Progenitor cell of endocrine pancreas (in vitro differentiated cells): ENCODE measurements around the gene PEAK3. TPM values are rescaled to one million over a fixed set of nuclear protein-coding genes. Genes with fewer than 3 reads are reported as not detected.

Experiments
- DNase-seq: peaks from one replicate; pipeline ENCODE4 v3.0.0; 2021; ENCODE audit warnings: low spot score; ENCODE audit not compliant: unreplicated experiment
- H3K27ac Mint-ChIP-seq: 2 replicates; pipeline ENCODE4 v1.8.0; 2021; ENCODE audit warnings: mild to moderate bottlenecking, moderate library complexity, mixed read lengths
- H3K27me3 Mint-ChIP-seq: 2 replicates; pipeline ENCODE4 v1.8.0; 2021; ENCODE audit warnings: mixed read lengths
- H3K36me3 Mint-ChIP-seq: 2 replicates; pipeline ENCODE4 v1.8.0; 2022; ENCODE audit warnings: mixed read lengths; ENCODE audit not compliant: insufficient read depth
- H3K4me1 Mint-ChIP-seq: 2 replicates; pipeline ENCODE4 v1.8.0; 2021; ENCODE audit warnings: low read depth, mixed read lengths
- H3K4me3 Mint-ChIP-seq: 2 replicates; pipeline ENCODE4 v1.8.0; 2021; ENCODE audit warnings: low read depth, mild to moderate bottlenecking, moderate library complexity, mixed read lengths
- H3K9me3 Mint-ChIP-seq: 2 replicates; pipeline ENCODE4 v1.8.0; 2021; ENCODE audit warnings: low read depth, mixed read lengths
- total RNA-seq: library from RNA; stranded (reverse); gene quantifications from 2 replicates; pipeline ENCODE4 v1.2.1, GENCODE V29; 2021
- TF ChIP-seq, protein P1 (sequence below): fragments of 200-600 bp; sonication (generic); IDR thresholded peaks from one replicate; pipeline ENCODE4 v1.5.0; 2021; ENCODE audit warnings: antibody characterized with exemption, mild to moderate bottlenecking; ENCODE audit not compliant: unreplicated experiment

The PEAK3 gene
- total RNA-seq, 1 donor from 2014 or later = not detected

GRCh38 chr19:2319551-2319950, 37.6 kb upstream of the PEAK3 start:
- Mint-ChIP-seq H3K27me3 (peaks cover 9% of the 10 kb centered on the region), H3K9me3 (peaks cover 5% of the 10 kb centered on the region), H3K4me1 (no peaks in the 10 kb centered on the region), H3K36me3 (peaks cover 3% of the 10 kb centered on the region), H3K4me3 (no peak overlapping the region), H3K27ac (no peak overlapping the region)
- no peak for DNase-seq
- TF ChIP-seq, protein P1, sequence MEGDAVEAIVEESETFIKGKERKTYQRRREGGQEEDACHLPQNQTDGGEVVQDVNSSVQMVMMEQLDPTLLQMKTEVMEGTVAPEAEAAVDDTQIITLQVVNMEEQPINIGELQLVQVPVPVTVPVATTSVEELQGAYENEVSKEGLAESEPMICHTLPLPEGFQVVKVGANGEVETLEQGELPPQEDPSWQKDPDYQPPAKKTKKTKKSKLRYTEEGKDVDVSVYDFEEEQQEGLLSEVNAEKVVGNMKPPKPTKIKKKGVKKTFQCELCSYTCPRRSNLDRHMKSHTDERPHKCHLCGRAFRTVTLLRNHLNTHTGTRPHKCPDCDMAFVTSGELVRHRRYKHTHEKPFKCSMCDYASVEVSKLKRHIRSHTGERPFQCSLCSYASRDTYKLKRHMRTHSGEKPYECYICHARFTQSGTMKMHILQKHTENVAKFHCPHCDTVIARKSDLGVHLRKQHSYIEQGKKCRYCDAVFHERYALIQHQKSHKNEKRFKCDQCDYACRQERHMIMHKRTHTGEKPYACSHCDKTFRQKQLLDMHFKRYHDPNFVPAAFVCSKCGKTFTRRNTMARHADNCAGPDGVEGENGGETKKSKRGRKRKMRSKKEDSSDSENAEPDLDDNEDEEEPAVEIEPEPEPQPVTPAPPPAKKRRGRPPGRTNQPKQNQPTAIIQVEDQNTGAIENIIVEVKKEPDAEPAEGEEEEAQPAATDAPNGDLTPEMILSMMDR = no peak

DNA sequence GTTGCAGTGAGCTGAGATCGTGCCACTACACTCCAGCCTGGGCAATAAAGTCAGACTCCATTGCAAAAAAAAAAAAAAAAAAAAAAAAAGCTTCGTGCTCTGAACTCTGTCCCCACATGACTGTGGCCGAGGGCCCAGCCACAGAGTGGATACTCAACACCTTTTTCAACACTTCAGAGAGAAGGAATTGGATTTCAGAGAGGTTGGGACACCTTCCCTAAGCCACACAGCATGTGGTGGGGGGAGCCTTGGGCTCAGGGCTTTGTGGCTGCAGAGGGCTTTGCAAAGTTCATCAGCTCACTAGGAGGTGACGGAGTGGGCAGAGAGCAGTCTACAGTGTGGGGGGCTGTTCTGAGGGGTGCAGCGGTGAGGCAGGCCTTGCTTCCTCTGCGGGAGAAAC, 36.9 kb upstream of the PEAK3 start:
- H3K27ac Mint-ChIP-seq = no peak overlapping the region
- TF ChIP-seq, protein P1 = no peak
- H3K9me3 Mint-ChIP-seq = peaks cover 5% of the 10 kb centered on the region
- no peak overlapping the region for H3K4me3 Mint-ChIP-seq
- no peak for DNase-seq
- peaks cover 10% of the 10 kb centered on the region for H3K27me3 Mint-ChIP-seq
- H3K36me3 Mint-ChIP-seq = peaks cover 3% of the 10 kb centered on the region
- H3K4me1 Mint-ChIP-seq = no peaks in the 10 kb centered on the region

DNA sequence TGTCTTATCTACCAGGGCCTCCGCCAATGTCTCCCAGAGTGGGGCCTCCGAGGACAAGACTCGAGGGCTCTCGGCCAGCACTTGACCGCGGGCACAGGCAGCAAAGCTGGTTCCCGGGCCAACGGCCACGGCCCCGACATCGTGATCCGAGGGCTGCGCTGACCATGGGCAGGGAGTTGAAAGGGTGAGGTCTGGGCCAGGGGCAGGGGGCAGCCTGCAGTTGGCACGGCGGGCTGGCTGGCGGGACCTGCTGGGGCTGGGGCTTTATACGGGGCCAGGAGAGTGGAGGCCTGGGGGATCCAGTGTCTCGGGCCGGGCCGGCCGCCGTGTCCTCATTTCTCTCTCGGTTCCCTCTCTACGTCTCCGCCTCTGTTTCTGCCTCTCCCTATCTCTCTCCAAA, 35.8 kb upstream of the PEAK3 start:
- Mint-ChIP-seq H3K4me1 (no peaks in the 10 kb centered on the region), H3K36me3 (peaks cover 3% of the 10 kb centered on the region), H3K27me3 (peaks cover 19% of the 10 kb centered on the region), H3K27ac (no peak overlapping the region), H3K9me3 (peaks cover 5% of the 10 kb centered on the region), H3K4me3 (no peak overlapping the region)
- TF ChIP-seq, protein P1 = no peak
- DNase-seq = no peak

DNA sequence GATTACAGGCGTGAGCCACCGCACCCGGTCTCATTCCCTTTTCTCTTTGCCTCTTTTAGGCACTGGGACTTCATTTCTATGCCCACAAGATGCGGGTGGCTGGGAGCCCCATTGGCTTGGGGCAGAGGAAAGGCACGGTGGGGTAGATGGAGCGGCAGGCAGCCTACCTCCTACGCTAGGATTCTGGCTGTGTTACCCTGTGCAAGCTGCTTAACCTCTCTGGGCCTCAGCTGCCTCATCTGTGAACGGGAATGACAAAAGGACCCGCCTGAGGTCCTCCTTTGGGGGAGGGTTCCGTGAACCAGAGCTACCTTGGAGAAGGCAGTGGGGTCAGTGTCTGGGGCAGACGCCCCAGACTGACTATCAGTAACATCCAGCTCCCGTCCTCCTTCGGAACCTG, 35.3 kb upstream of the PEAK3 start:
- Mint-ChIP-seq H3K36me3 (peaks cover 3% of the 10 kb centered on the region), H3K27me3 (peaks cover 19% of the 10 kb centered on the region), H3K9me3 (peaks cover 5% of the 10 kb centered on the region), H3K4me1 (no peaks in the 10 kb centered on the region), H3K27ac (no peak overlapping the region), H3K4me3 (no peak overlapping the region)
- TF ChIP-seq, protein P1 = no peak
- no peak for DNase-seq

DNA sequence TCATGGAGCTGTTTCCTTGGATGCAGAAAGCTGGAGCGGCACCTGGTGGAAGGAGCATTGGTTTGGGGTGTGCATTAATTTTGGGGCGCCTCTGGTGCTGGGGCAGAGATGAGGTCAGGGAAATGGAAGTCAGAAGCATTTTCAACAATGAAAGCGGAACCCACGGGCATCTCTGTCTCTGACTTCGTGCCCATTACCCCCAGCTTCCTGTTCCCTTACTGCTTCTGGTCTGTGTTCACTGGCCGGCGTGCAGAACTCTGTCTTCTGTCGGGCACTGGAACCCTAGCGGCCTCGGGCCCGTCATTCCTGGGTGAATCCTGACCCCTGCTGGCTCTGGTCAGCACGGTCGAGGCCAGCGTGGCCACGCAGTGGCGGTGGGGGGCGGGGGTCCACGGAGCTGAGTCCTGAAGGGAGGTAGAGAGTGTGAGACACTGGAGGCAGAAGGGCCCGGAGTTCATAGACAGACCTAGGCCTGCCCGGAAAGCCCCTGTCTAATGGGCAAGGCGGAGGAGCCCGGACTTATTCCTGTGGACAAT, 33.9 kb upstream of the PEAK3 start:
- Mint-ChIP-seq H3K36me3 (peaks cover 3% of the 10 kb centered on the region), H3K27me3 (peaks cover 19% of the 10 kb centered on the region), H3K27ac (no peak overlapping the region), H3K9me3 (peaks cover 5% of the 10 kb centered on the region), H3K4me1 (no peaks in the 10 kb centered on the region), H3K4me3 (no peak overlapping the region)
- DNase-seq = peak; percentile 53
- TF ChIP-seq, protein P1 = peak; percentile 68
